NCI-H146 treated with DMSO at 0.1 percent for 48 hours (cell line): Measurements from ENCODE around the gene IKBKG.
"Not testable (repeated sequence)": the region's sequence is repeated elsewhere in the genome, so short reads cannot be mapped to it uniquely, and the experiment has no call there.

ENCODE experiments used
- DNase-seq: peaks from one replicate; lab custom pipeline; 2025; ENCODE audit not compliant: unreplicated experiment; lab: John Stamatoyannopoulos, UW

Gene IKBKG

GRCh38 chrX:154558060-154558690 is 10.8 kb downstream of the IKBKG start:
- DNase-seq = not testable (repeated sequence)

DNA sequence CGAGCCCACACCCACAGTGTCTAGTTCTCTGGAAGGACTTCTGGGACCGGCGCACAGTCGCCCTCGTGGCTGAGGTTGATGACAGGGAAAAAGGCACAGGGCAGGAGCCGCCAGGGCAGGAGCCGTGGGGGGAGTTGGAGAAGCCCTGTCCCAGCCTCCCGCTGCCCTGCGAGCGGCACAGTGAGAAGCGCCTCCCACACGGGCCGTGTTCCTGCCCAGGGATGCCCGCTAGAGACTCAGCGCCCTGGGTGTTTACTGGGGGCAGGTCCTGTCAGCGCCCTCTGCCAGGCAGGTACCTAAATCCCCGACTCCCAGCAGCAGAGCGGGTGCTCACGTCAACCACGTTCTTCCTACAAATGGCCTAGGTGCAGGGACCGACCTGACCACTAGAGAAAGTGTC is 11.5 kb downstream of the IKBKG start:
- not testable (repeated sequence) for DNase-seq

GRCh38 chrX:154560326-154560725 is 12.9 kb downstream of the IKBKG start:
- DNase-seq = not testable (repeated sequence)

DNA sequence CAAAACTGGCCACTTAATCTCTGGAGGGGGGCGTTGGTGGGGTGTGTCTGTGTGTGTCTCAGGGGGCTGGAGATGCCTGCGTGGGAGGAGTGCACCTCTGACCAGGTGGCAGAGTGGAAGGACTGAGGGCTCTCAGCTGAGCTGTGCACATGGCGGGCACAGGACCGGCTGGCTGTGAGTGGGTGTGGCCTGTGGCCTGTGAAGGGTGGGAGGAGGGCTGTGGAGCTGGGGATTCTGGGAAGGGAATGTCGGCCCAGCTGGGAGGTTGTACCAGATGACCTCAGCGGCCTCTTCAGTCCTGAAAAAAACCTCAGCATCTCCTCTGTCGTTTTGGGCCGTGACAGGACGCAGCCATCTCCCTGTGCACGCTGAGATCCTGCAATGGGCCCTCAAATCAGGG is 14.9 kb downstream of the IKBKG start:
- DNase-seq = not testable (repeated sequence)

DNA sequence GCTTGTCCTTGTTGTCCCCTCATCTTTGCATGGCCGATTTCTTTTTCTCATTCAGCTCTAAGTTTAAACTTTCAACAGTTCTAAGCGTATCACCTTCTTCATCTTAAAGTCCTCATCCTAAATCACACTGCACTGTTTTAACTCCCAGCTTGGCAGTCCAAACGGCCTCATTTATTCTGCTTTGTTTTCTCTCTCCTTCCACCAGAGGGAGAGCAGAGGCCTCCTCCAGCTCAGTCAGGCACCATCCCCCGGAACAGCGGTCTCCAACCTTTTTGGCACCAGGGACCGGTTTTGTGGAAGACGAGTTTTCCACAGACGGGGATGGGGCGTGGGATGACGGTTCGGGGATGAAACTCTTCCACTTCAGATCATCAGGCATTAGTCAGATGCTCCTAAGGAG is 22.9 kb downstream of the IKBKG start:
- DNase-seq = not testable (repeated sequence)

DNA sequence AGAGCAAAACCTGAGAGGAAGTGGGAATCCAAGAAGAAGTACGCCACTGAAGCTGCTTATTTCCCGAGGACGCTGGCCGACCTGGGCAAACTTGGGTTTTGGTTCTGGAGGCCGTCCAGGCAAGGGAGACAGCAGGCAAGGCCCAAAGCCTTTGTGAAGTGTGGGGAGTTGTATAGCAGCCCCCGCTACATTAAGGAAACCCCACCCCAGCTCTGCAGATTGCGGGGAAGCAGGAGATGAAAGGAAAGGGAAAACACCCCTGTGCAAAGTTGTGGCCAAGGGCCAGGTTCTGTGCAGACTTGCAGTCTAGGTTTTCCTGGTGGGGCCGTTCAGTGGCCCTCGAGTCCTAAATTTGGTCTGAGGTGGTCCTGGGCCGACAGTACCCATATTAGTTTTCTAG is 25.6 kb downstream of the IKBKG start:
- DNase-seq = not testable (repeated sequence)

- not testable (repeated sequence) for DNase-seq
Measured at GRCh38 chrX:154575076-154575475, 27.7 kb downstream of the IKBKG start.

DNA sequence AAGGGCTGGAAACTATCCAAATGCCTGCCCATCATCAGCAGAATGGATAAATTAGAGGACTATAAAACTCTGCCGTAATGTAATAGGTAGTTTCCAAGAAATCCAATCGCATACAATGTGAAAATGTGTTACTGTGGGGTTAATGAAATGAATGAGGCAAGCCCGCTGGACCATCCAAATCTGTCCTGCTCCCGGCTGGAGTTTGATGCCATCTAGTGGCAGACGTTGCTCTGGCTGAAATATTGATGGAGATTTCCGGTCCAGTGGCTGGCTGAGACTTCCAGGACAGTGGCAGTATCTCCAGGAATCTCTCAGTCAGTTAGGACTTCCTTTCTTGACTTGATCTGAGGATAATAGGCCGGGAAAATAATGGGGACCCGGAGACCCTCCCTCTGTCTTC is 35.6 kb downstream of the IKBKG start:
- not testable (repeated sequence) for DNase-seq

GRCh38 chrX:154584585-154585183 is 37.3 kb downstream of the IKBKG start, which contains the start of gene CTAG1A:
Gene CTAG1A, plus strand, starts transcription at chrX:154585133. Its CDS starts 74 bp downstream, at chrX:154585207.
- not testable (repeated sequence) for DNase-seq

DNA sequence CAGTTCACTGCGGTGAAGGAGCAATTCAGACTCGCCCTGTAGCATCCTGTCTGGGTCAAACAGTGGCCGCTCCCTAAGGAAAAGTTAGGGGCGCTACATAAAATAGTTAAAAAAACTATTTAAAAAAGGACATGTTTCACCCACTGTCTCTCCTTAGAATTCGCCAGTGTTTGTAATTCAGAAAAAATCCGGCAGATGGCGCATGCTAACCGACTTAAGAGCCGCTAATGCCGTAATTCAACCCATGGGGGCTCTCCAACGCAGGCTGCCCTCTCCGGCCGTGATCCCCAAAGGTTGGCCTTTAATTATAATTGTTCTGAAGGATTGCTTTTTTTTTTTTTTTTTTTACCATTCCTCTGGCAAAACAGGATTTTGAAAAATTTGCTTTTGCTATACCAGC is 43.0 kb downstream of the IKBKG start:
- not testable (repeated sequence) for DNase-seq

GRCh38 chrX:154592505-154592904 is 45.1 kb downstream of the IKBKG start:
- DNase-seq = no peak

DNA sequence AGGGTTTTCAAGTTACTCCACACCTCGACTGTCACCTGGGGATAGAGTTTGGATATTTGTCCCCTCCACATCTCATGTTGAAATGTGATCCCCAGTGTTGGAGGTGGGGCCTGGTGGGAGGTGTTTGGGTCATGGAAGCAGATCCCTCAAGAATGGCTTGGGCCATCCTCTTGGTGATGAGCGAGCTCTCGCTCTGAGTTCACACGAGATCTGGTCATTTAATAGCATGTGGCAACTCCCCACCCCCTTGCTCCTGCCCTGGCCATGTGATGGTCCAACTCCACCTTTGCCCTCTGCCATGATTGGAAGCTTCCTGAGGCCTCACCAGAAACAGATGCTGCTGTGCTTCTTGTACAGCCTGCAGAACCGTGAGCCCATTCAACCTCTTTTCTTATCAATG is 45.8 kb downstream of the IKBKG start:
- no peak for DNase-seq

DNA sequence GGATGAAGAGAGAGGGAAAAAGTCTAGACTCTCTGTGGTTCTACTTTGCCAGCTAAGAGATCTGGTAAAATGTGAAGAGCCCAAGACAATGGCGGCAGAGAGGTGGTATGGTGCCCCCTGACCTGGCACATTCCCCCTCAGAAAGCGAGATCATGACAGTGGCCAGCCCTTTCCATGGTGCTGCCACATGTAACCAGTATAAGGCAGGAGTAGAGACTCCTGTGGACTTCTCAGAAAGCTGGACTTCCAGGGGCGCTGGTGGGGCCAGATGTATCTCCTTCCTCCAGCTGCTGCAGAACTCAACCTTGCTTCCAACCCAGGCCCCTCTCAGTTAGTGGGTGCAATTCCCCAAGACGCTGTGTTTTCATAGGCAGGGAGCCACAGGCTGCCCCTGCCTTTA is 47.1 kb downstream of the IKBKG start:
- DNase-seq = no peak

DNA sequence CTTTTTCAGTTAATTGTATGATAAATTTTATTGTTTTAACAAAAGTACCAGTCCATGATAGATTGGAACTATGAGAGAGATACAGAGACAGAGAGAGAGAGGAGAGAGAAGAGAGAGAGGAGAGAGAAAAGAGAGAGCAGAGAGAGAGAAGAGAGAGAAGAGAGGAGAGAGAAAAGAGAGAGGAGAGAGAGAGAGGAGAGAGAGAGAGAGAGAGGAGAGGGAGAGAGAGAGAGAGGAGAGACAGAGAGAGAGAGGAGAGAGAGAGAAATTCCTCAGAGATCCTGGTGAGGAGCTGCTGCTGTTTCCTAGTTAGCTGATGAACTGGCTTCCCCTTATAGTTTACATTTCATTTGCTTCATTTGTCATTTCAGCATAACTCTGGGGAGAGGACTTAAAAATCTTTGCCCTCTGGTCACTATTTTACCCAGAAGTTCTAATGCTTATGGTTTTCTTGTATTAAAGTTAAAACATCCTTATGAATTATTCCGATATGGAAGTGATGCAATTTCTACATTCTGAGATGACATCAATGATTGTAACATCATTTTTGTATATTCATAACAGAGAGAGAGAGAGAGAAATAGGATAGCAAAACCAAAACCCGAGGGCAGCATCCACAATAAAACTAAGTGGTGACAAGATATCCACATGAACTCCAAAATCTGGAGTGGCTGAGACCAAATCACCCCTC is 48.3 kb downstream of the IKBKG start:
- no peak for DNase-seq

- no peak for DNase-seq
Measured at GRCh38 chrX:154596290-154596929, 49.0 kb downstream of the IKBKG start.

GRCh38 chrX:154597221-154597620 is 49.8 kb downstream of the IKBKG start:
- DNase-seq = no peak

GRCh38 chrX:154598656-154599055 is 51.2 kb downstream of the IKBKG start:
- no peak for DNase-seq

GRCh38 chrX:154599531-154599930 is 52.1 kb downstream of the IKBKG start:
- DNase-seq = no peak

DNA sequence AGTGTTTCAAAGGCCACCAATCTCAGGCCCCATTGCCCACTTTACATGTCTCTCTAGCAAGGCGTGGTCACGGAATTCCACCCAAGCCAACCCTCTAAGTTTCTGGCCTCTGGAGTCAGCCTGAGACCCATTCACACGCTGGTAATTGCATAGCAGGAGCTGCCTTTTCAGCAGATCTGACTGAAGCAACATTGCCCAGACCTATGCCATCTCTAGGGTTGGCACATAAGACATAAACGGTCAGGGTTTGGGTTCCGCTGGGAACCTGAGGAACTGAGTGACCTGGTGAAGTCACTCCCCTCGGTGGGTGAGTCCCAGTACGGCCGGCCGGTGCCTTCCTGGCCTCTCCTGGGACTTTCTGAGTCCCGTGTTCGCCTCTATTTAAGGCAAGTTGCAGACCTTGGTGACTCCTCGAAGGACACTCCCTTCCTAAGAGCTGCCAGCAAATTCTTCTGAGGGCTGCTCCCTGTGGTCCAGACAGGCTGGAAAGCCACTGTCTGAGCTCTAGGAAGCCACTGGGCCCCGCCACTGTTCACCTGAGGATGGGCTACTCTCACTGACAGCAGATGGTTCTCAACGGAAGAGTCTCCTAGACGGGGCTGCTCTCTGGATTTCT is 53.4 kb downstream of the IKBKG start:
- DNase-seq = no peak

DNA sequence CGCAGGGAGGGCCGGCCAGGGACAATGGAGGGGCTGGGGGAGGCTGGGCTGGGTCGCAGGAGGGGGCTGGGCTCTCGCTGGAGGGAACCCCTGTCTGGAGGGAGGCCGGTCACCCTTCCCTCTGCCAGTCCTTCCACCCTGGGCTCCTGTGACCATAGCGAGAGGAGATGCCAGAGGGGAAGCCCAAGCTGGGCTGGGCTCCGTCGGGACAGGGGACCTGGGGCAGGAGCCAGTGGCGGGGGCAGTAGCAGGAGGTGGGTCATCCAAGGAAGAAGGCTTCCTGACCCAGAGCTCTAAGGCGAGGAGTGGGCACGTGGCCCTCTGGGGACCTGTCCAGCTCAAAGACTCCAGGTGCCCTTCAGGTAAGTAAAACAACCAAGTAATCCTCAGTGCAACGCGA is 54.8 kb downstream of the IKBKG start:
- no peak for DNase-seq

GRCh38 chrX:154602766-154603437 is 55.5 kb downstream of the IKBKG start:
- DNase-seq = no peak
